AG04450 (cell line): ENCODE results near the gene ZNF493. TPM values are rescaled to one million over a fixed set of nuclear protein-coding genes. Genes with fewer than 3 reads are reported as not detected.

Experiments
- CTCF ChIA-PET: fragments of 300-600, 350-600 bp; formaldehyde crosslinking; extraction: SDS; loops from one replicate; lab custom pipeline; 2022; ENCODE audit warnings: antibody characterized with exemption, inconsistent platforms; lab: Charles Lee
- POLR2A ChIA-PET: fragments of 350-600 bp; formaldehyde crosslinking; extraction: SDS; loops from one replicate; lab custom pipeline; 2021; ENCODE audit warnings: antibody characterized with exemption, inconsistent platforms; lab: Yijun Ruan, JAX
- DNase-seq: peaks from one replicate; pipeline ENCODE4 v3.0.0-alpha.2; 2011; ENCODE audit warnings: low read depth, low spot score
- H3K27ac ChIP-seq: one replicate; pipeline ENCODE4 v1.5.1; 2012; ENCODE audit warnings: low read depth, low read length, control low read depth
- H3K27me3 ChIP-seq: one replicate; pipeline ENCODE4 v1.6.0; 2012; ENCODE audit warnings: low read length; ENCODE audit not compliant: control insufficient read depth, insufficient read depth
- H3K4me3 ChIP-seq: 2 replicates; pipeline ENCODE4 v1.5.1; 2011; ENCODE audit warnings: mild to moderate bottlenecking, low read depth, low read length, control low read depth
- H3K9me3 ChIP-seq: 2 replicates; pipeline ENCODE4 v1.5.1; 2012; ENCODE audit warnings: low read length; ENCODE audit not compliant: control insufficient read depth, insufficient read depth
- CTCF ChIP-seq: IDR thresholded peaks from 2 replicates; pipeline ENCODE4 v1.5.1; 2011; ENCODE audit warnings: low read depth, low read length, control low read depth, inconsistent platforms
- polyA minus RNA-seq: library from RNA; depleted of rRNA, polyadenylated mRNA; stranded (reverse); fragments of >200 nt; gene quantifications from 2 replicates; pipeline ENCODE4 v1.2.3, GENCODE V29; 2011; rRNA and poly(A)+ RNA removed
- polyA plus RNA-seq: library from polyadenylated mRNA; depleted of rRNA; stranded (reverse); fragments of >200 nt; gene quantifications from 2 replicates; pipeline ENCODE4 v1.2.3, GENCODE V29; 2011; rRNA removed

ZNF493 gene
- 5.8 and 6.4 TPM in 2 replicates for polyA plus RNA-seq
- 14.5 and 16.5 TPM in 2 replicates for polyA minus RNA-seq

- ChIA-PET CTCF (interaction anchor here (1.0 kb wide), 1 partner anchor 109 kb away, joined by 3 read pairs; the partner anchor contains the start of gene ZNF429), POLR2A (interaction anchor here (0.6 to 1.6 kb wide), 6 partner anchors 12 to 735 kb away, joined by 3 to 7 read pairs (median 4); partner anchors contain the start of genes ZNF429, ZNF626, ZNF708 and ZNF738)
- DNase-seq = peak; percentile 78
- Histone ChIP-seq H3K27me3 (no peaks in the 10 kb centered on the region), H3K9me3 (peaks cover 22% of the 10 kb centered on the region), H3K27ac (peak within 1 kb of the TSS; percentile 62), H3K4me3 (peak within 1 kb of the TSS; percentile 92)
- no peak for TF ChIP-seq CTCF
These were observed at the start of gene ZNF493 for GRCh38 chr19:21396893-21397572. TSS of gene ZNF493 (plus strand) at chr19:21397133. CDS start at chr19:21397238, 105 bp downstream.

GRCh38 chr19:21352830-21353229 lies 44.1 kb upstream of the ZNF493 start:
- Histone ChIP-seq H3K4me3 (no peak overlapping the region), H3K27me3 (no peaks in the 10 kb centered on the region), H3K9me3 (no peaks in the 10 kb centered on the region; the same call in none of the 2 replicates), H3K27ac (no peak overlapping the region)
- TF ChIP-seq CTCF = no peak
- CTCF ChIA-PET = no interaction called here
- POLR2A ChIA-PET = no interaction called here
- no peak for DNase-seq

- peak within 1 kb of the TSS; percentile 88 for H3K4me3 ChIP-seq
- ChIA-PET POLR2A (interaction anchor here (1.5 to 2.2 kb wide), 2 partner anchors 30 to 38 kb away, joined by 7 to 25 read pairs; partner anchors contain the start of genes ZNF493 and ZNF708), CTCF (no interaction called here)
- peak within 1 kb of the TSS; percentile 91 for H3K27ac ChIP-seq
- peak; percentile 84 for DNase-seq
- H3K9me3 ChIP-seq = peaks cover 6% of the 10 kb centered on the region; the same call in 1 of the 2 replicates
- H3K27me3 ChIP-seq = no peaks in the 10 kb centered on the region
- TF ChIP-seq CTCF = no peak
These were observed 38.0 kb upstream of the ZNF493 start, which contains the start of gene ZNF738 for GRCh38 chr19:21358768-21359451. TSS of gene ZNF738 (plus strand) at chr19:21359000. CDS start at chr19:21359141, 141 bp downstream.

GRCh38 chr19:21362291-21362690 lies 34.6 kb upstream of the ZNF493 start:
- Histone ChIP-seq H3K27ac (no peak overlapping the region), H3K4me3 (no peak overlapping the region), H3K9me3 (peaks cover 6% of the 10 kb centered on the region; the same call in 1 of the 2 replicates), H3K27me3 (no peaks in the 10 kb centered on the region)
- no peak for DNase-seq
- TF ChIP-seq CTCF = no peak
- ChIA-PET POLR2A (no interaction called here), CTCF (no interaction called here)
